Osteoblast (primary cell): Measurements from ENCODE around the gene KLHDC4. TPM values are rescaled to one million over a fixed set of nuclear protein-coding genes. Genes with fewer than 3 reads are reported as not detected.
A peak's percentile ranks its signal among the peaks of the same experiment; 100 is the strongest.

Source experiments
- DNase-seq: peaks from one replicate; pipeline ENCODE4 v3.0.0; 2011; ENCODE audit warnings: low spot score, mixed read lengths; ENCODE audit not compliant: insufficient read length; ENCODE audit errors: missing footprints
- H2AFZ ChIP-seq: 2 replicates; pipeline ENCODE4 v1.6.0; 2011; ENCODE audit warnings: mild to moderate bottlenecking, low read length
- H3K27ac ChIP-seq: 2 replicates; pipeline ENCODE4 v1.5.1; 2011; ENCODE audit warnings: mild to moderate bottlenecking, low read depth, low read length, moderate library complexity
- H3K27me3 ChIP-seq: 2 replicates; pipeline ENCODE4 v1.6.0; 2012; ENCODE audit warnings: mild to moderate bottlenecking, control low read depth, inconsistent platforms, low read length, moderate library complexity; ENCODE audit not compliant: insufficient read depth
- H3K36me3 ChIP-seq: 2 replicates; pipeline ENCODE4 v1.5.1; 2011; ENCODE audit warnings: mild to moderate bottlenecking, low read length, control low read depth, moderate library complexity; ENCODE audit not compliant: insufficient read depth
- H3K4me1 ChIP-seq: 2 replicates; pipeline ENCODE4 v1.5.1; 2011; ENCODE audit warnings: mild to moderate bottlenecking, low read length, control low read depth, moderate library complexity; ENCODE audit not compliant: insufficient read depth
- H3K4me2 ChIP-seq: 2 replicates; pipeline ENCODE4 v1.6.0; 2011; ENCODE audit warnings: mild to moderate bottlenecking, low read length; ENCODE audit not compliant: insufficient read depth
- H3K4me3 ChIP-seq: fragments of 200-600 bp; sonication (generic); 3 replicates; pipeline ENCODE4 v1.5.1; 2012; ENCODE audit warnings: mild to moderate bottlenecking, low read length, inconsistent platforms; ENCODE audit not compliant: insufficient read depth
- H3K79me2 ChIP-seq: 2 replicates; pipeline ENCODE4 v1.6.0; 2012; ENCODE audit warnings: mild to moderate bottlenecking, low read length, control low read depth, inconsistent platforms; ENCODE audit not compliant: insufficient read depth
- H3K9me3 ChIP-seq: 2 replicates; pipeline ENCODE4 v1.5.1; 2011; ENCODE audit warnings: low read depth, low read length, control low read depth
- H4K20me1 ChIP-seq: 2 replicates; pipeline ENCODE4 v1.6.0; 2012; ENCODE audit warnings: mild to moderate bottlenecking, low read length, control low read depth; ENCODE audit not compliant: insufficient read depth
- CTCF ChIP-seq: IDR thresholded peaks from 2 replicates; pipeline ENCODE4 v1.5.1; 2011; ENCODE audit warnings: mild to moderate bottlenecking, low read depth, low read length, moderate library complexity; ENCODE audit errors: extremely low read depth
- total RNA-seq: library from RNA; depleted of rRNA; stranded (reverse); fragments of >200 nt; gene quantifications from 2 replicates; pipeline ENCODE4 v1.2.3, GENCODE V29; 2012

Gene KLHDC4
- total RNA-seq, 1 donor = 22.1 TPM

DNA sequence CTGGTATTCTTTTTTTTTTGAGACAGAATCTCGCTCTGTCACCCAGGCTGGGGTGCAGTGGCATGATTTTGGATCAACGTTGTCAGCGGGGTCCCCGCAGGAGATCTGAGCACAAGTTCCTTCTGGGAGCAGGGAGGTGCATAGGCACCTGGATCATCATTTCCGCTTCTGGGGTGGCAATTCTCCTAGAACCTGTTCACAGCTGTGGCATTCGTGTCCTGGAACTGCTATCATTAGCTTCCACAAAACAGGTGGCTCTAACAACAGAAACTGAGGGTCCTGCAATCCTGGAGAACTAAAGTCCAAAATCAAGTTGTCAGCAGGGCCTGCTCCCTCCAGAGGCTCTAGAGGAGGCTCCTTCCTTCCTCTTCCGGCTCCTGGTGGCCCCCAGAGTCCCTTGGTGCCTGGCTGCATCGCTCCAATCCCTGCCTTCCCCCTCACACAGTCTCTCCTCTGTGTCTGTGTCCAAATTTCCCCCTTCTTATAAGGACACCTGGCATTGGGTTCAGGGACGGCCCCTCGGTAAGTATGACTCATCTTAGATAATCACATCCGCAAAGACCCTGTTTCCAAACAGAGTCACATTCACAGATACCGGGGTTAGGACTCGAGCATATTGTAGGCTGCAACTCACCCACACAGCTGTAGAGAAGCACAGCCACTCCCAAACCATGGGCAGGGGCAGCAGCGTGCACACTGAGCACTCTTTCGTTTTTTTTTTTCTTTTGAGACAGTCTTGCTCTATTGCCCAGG is 43.5 kb upstream of the KLHDC4 start:
- DNase-seq = peak; percentile 14

GRCh38 chr16:87808108-87808507 is 42.3 kb upstream of the KLHDC4 start:
- peak; percentile 42 for DNase-seq
- no peak overlapping the region for H3K4me3 ChIP-seq
- H3K79me2 ChIP-seq = no peaks in the 10 kb centered on the region
- peaks cover 3% of the 10 kb centered on the region for H3K27me3 ChIP-seq
- no peak overlapping the region for H3K27ac ChIP-seq
- no peak overlapping the region for H2AFZ ChIP-seq
- H3K4me1 ChIP-seq = peaks cover 19% of the 10 kb centered on the region
- H4K20me1 ChIP-seq = no peaks in the 10 kb centered on the region
- TF ChIP-seq CTCF = no peak
- H3K9me3 ChIP-seq = no peaks in the 10 kb centered on the region
- no peak overlapping the region for H3K4me2 ChIP-seq
- H3K36me3 ChIP-seq = no peaks in the 10 kb centered on the region

More for the DNA sequence above, 43.5 kb upstream of the KLHDC4 start:
- Histone ChIP-seq H3K4me1 (peaks cover 19% of the 10 kb centered on the region), H3K27me3 (peaks cover 3% of the 10 kb centered on the region), H4K20me1 (no peaks in the 10 kb centered on the region), H3K4me2 (no peak overlapping the region), H3K9me3 (no peaks in the 10 kb centered on the region), H3K27ac (no peak overlapping the region), H3K79me2 (no peaks in the 10 kb centered on the region), H3K4me3 (no peak overlapping the region), H3K36me3 (no peaks in the 10 kb centered on the region), H2AFZ (no peak overlapping the region)
- no peak for TF ChIP-seq CTCF

GRCh38 chr16:87806641-87807546 is 41.1 kb upstream of the KLHDC4 start:
- H3K4me3 ChIP-seq = peak overlapping the region; percentile 66
- no peaks in the 10 kb centered on the region for H3K79me2 ChIP-seq
- no peaks in the 10 kb centered on the region for H3K27me3 ChIP-seq
- no peaks in the 10 kb centered on the region for H3K36me3 ChIP-seq
- peak overlapping the region; percentile 90 for H3K27ac ChIP-seq
- DNase-seq = peak; percentile 99
- H3K9me3 ChIP-seq = no peaks in the 10 kb centered on the region
- no peak for TF ChIP-seq CTCF
- H3K4me1 ChIP-seq = peaks cover 19% of the 10 kb centered on the region
- no peaks in the 10 kb centered on the region for H4K20me1 ChIP-seq
- peak overlapping the region; percentile 80 for H2AFZ ChIP-seq
- peak overlapping the region; percentile 94 for H3K4me2 ChIP-seq

GRCh38 chr16:87806261-87806640 is 40.5 kb upstream of the KLHDC4 start:
- TF ChIP-seq CTCF = no peak
- peak; percentile 80 for DNase-seq
- Histone ChIP-seq H3K4me3 (peak overlapping the region; percentile 66), H3K27me3 (no peaks in the 10 kb centered on the region), H3K79me2 (no peaks in the 10 kb centered on the region), H4K20me1 (no peaks in the 10 kb centered on the region), H3K9me3 (no peaks in the 10 kb centered on the region), H3K4me2 (peak overlapping the region; percentile 94), H3K27ac (peak overlapping the region; percentile 90), H2AFZ (peak overlapping the region; percentile 80), H3K36me3 (no peaks in the 10 kb centered on the region), H3K4me1 (peaks cover 19% of the 10 kb centered on the region)
